ENCODE results near the gene PRR7.
A peak's percentile ranks its signal among the peaks of the same experiment; 100 is the strongest.

- peak in 5 of 7 experiments; percentile 44 to 66 (median 50) for TF ChIP-seq CTCF (IDR thresholded peaks at IDR 0.05)
- TF ChIP-seq POLR2AphosphoS5 (IDR thresholded peaks at IDR 0.05): peak in 1 of 3 donors; percentile 63
- TF ChIP-seq POLR2A (IDR thresholded peaks at IDR 0.05): no peak
Measured at GRCh38 chr5:177456976-177457851, 10.6 kb downstream of the PRR7 start.
